Lower leg skin (tissue), 3 donors: ENCODE data around the gene CDH23.

Experiments used
- POLR2A ChIP-seq, 2 donors: fragments of 450-650 bp; IDR thresholded peaks; one replicate each; pipeline ENCODE4 v1.6.1; 2016 to 2017; ENCODE audit warnings: antibody characterized with exemption in 2 of 2, mild to moderate bottlenecking in 1 of 2, moderate library complexity in 1 of 2
- TF ChIP-seq, protein P1 (sequence below), 3 donors: fragments of 450-650 bp; IDR thresholded peaks; one replicate each; pipeline ENCODE4 v1.5.1; 2016; ENCODE audit warnings: antibody characterized with exemption in 3 of 3, mild to moderate bottlenecking in 3 of 3, moderate library complexity in 2 of 3

DNA sequence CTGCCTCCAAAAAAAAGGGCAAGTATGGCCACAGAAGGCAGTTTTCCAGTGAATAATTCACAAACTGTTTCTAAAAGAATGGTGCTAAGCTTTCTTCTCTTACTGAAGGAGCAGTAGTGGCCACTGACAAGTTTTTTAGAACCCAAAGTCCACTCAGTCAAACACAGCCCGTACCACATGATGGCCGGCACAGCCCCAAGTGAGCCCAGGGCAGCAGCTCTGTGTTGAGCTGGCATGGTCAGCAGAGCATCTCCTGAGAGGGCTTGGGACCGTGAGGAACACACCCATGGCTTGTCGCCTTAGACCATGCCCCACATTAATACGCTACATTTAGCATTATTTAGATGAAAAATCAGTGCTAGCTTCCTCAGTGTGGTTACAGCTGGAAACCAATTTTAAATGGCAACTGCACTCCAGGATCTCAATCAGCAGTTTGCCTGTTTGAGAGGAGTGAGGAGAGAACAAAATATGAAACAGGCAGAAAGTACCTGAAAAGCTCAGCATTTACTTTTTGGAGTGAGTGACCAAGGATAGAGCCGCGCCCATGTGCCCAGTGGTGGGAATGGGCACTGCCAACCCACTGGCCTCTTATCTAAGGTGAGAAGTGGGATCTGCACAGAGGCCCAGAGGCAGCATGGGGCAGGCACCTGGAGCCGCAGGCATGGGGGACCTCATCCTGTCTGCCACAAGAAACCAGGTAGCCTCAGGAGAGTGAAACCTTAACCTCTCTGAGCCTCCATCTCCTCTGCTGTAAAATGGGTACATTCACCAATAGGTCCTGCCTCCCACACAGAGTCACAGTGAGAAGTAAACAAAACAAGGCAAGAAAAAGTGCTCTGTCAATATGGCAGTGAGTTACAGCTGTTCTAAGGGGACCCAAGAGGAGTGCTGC is 437.0 kb downstream of the CDH23 start:
- TF ChIP-seq POLR2A (IDR thresholded peaks at IDR 0.05) = no peak
- TF ChIP-seq, protein P1, sequence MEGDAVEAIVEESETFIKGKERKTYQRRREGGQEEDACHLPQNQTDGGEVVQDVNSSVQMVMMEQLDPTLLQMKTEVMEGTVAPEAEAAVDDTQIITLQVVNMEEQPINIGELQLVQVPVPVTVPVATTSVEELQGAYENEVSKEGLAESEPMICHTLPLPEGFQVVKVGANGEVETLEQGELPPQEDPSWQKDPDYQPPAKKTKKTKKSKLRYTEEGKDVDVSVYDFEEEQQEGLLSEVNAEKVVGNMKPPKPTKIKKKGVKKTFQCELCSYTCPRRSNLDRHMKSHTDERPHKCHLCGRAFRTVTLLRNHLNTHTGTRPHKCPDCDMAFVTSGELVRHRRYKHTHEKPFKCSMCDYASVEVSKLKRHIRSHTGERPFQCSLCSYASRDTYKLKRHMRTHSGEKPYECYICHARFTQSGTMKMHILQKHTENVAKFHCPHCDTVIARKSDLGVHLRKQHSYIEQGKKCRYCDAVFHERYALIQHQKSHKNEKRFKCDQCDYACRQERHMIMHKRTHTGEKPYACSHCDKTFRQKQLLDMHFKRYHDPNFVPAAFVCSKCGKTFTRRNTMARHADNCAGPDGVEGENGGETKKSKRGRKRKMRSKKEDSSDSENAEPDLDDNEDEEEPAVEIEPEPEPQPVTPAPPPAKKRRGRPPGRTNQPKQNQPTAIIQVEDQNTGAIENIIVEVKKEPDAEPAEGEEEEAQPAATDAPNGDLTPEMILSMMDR (IDR thresholded peaks at IDR 0.05) = no peak
